Measurements from ENCODE around the gene TEX53. TPM values are rescaled to one million over a fixed set of nuclear protein-coding genes. Genes with fewer than 3 reads are reported as not detected.

The TEX53 gene
- total and polyA plus RNA-seq, 2 donors (not counting 1 experiment from before 2014, with no cell fraction given), result not detected

GRCh38 chr9:114638404-114638803 is 19.2 kb downstream of the TEX53 start:
- POLR2A ChIA-PET, result no interaction called here
- no peaks in the 10 kb centered on the region for H3K9me3 Mint-ChIP-seq (ENCODE audit: insufficient read depth)
- H3K27me3 ChIP-seq (replicated peaks in 1 of 4; ENCODE audit: control extremely low read depth in 1 of 4, control insufficient read depth in 3 of 4, insufficient read depth in 4 of 4, low read length in 3 of 4), result no peaks in the 10 kb centered on the region
- no peak overlapping the region for H3K4me3 Mint-ChIP-seq
- DNase-seq, result no peak
- H3K27ac Mint-ChIP-seq, result peak overlapping the region; percentile 6
- no peaks in the 10 kb centered on the region for H4K20me1 ChIP-seq (ENCODE audit: control insufficient read depth, insufficient read depth, low read length, poor library complexity, severe bottlenecking)
- CTCF ChIA-PET, result interaction anchor here (0.6 to 2.3 kb wide), 5 partner anchors 15 to 233 kb away, joined by 4 to 10 read pairs (median 5); no protein-coding TSS in a partner anchor
- H3K4me1 ChIP-seq (ENCODE audit: control insufficient read depth in 2 of 2, insufficient read depth in 2 of 2, low read length in 2 of 2), result peaks cover 5 to 7% of the 10 kb centered on the region in 2 donors
- intact Hi-C loops (cut with micrococcal nuclease), result no loop called here
- H3K36me3 ChIP-seq (replicated peaks in 1 of 2; ENCODE audit: control extremely low read depth in 1 of 2, control insufficient read depth in 1 of 2, extremely low read depth in 1 of 2, insufficient read depth in 2 of 2, low read length in 1 of 2), result peaks cover 15 to 80% of the 10 kb centered on the region in 2 experiments
- TF ChIP-seq EZH2 (IDR thresholded peaks at IDR 0.05; ENCODE audit: borderline replicate concordance, insufficient read depth, low read depth, low read length, poor library complexity, severe bottlenecking) (no peak), CTCF (IDR thresholded peaks at IDR 0.05) (no peak)
- no peak overlapping the region for H2AFZ ChIP-seq (ENCODE audit: insufficient read depth, low read depth, low read length, poor library complexity, severe bottlenecking)
- WGBS (ENCODE audit: insufficient coverage), result 96% methylated on average over 6 of the region's 8 CpGs
- H3K27me3 Mint-ChIP-seq, result no peaks in the 10 kb centered on the region
- no peak for ATAC-seq (ENCODE audit: low read depth)
- H3K4me1 Mint-ChIP-seq, result peaks cover 9% of the 10 kb centered on the region
- no peak overlapping the region for H3K4me3 ChIP-seq (ENCODE audit: control extremely low read depth in 1 of 5, extremely low read depth in 1 of 5, insufficient read depth in 1 of 5, low read depth in 2 of 5, low read length in 4 of 5)
- H3K27ac ChIP-seq (ENCODE audit: low read length in 2 of 2), result no peak overlapping the region
- no peak overlapping the region for H3K4me2 ChIP-seq (replicated peaks; ENCODE audit: low read depth, low read length, poor library complexity, severe bottlenecking)
- H3K79me2 ChIP-seq (ENCODE audit: control insufficient read depth, insufficient read depth, low read length), result no peaks in the 10 kb centered on the region
- no peaks in the 10 kb centered on the region for H3K9me3 ChIP-seq (ENCODE audit: control extremely low read depth in 1 of 3, control insufficient read depth in 2 of 3, insufficient read depth in 1 of 3, low read length in 2 of 3)
- no peak overlapping the region for H3K9ac ChIP-seq (ENCODE audit: low read length)

- Mint-ChIP-seq H3K4me1 (no peaks in the 10 kb centered on the region), H3K4me3 (no peak overlapping the region), H3K27ac (no peak overlapping the region), H3K27me3 (no peaks in the 10 kb centered on the region), H3K9me3 (ENCODE audit: insufficient read depth) (no peaks in the 10 kb centered on the region)
- no peak for TF ChIP-seq EZH2 (IDR thresholded peaks at IDR 0.05; ENCODE audit: borderline replicate concordance, insufficient read depth, low read depth, low read length, poor library complexity, severe bottlenecking)
- TF ChIP-seq CTCF (IDR thresholded peaks at IDR 0.05), result no peak
- ChIA-PET CTCF (interaction anchor here (0.5 to 2.0 kb wide), 2 partner anchors 19 to 94 kb away, joined by 4 to 8 read pairs; no protein-coding TSS in a partner anchor), POLR2A (no interaction called here)
- intact Hi-C loops (cut with micrococcal nuclease), result no loop called here
- no peak for ATAC-seq (ENCODE audit: low read depth)
- Histone ChIP-seq H3K4me1 (ENCODE audit: control insufficient read depth in 2 of 2, insufficient read depth in 2 of 2, low read length in 2 of 2) (no peaks in the 10 kb centered on the region), H4K20me1 (ENCODE audit: control insufficient read depth, insufficient read depth, low read length, poor library complexity, severe bottlenecking) (no peaks in the 10 kb centered on the region), H3K9me3 (ENCODE audit: control extremely low read depth in 1 of 3, control insufficient read depth in 2 of 3, insufficient read depth in 1 of 3, low read length in 2 of 3) (no peaks in the 10 kb centered on the region), H3K4me2 (replicated peaks; ENCODE audit: low read depth, low read length, poor library complexity, severe bottlenecking) (no peak overlapping the region), H3K79me2 (ENCODE audit: control insufficient read depth, insufficient read depth, low read length) (no peaks in the 10 kb centered on the region), H3K9ac (ENCODE audit: low read length) (no peak overlapping the region), H3K36me3 (replicated peaks in 1 of 2; ENCODE audit: control extremely low read depth in 1 of 2, control insufficient read depth in 1 of 2, extremely low read depth in 1 of 2, insufficient read depth in 2 of 2, low read length in 1 of 2) (peaks cover 19 to 90% of the 10 kb centered on the region in 2 experiments), H2AFZ (ENCODE audit: insufficient read depth, low read depth, low read length, poor library complexity, severe bottlenecking) (no peak overlapping the region), H3K27me3 (replicated peaks in 1 of 4; ENCODE audit: control extremely low read depth in 1 of 4, control insufficient read depth in 3 of 4, insufficient read depth in 4 of 4, low read length in 3 of 4) (no peaks in the 10 kb centered on the region), H3K27ac (ENCODE audit: low read length in 2 of 2) (no peak overlapping the region), H3K4me3 (ENCODE audit: control extremely low read depth in 1 of 5, extremely low read depth in 1 of 5, insufficient read depth in 1 of 5, low read depth in 2 of 5, low read length in 4 of 5) (no peak overlapping the region)
- 97% methylated on average over 6 of the region's 6 CpGs for WGBS (ENCODE audit: insufficient coverage)
- DNase-seq, result no peak
Measured at GRCh38 chr9:114634387-114634786, 23.2 kb downstream of the TEX53 start.
